Muscle of leg (tissue), 11 donors: Measurements from ENCODE around the gene LIN54. TPM values are rescaled to one million over a fixed set of nuclear protein-coding genes. Genes with fewer than 3 reads are reported as not detected.
A peak's percentile ranks its signal among the peaks of the same experiment; 100 is the strongest.
"Not testable (repeated sequence)": the region's sequence is repeated elsewhere in the genome, so short reads cannot be mapped to it uniquely, and the experiment has no call there.

Source experiments
- DNase-seq: peaks from one replicate; pipeline ENCODE4 v3.0.0; 2013
- H3K27ac ChIP-seq: one replicate; pipeline ENCODE4 v1.5.1; 2013; ENCODE audit warnings: mild to moderate bottlenecking, low read length, control low read depth
- H3K27me3 ChIP-seq: one replicate; pipeline ENCODE4 v1.6.1; 2013; ENCODE audit warnings: low read length; ENCODE audit not compliant: control insufficient read depth, insufficient read depth
- H3K36me3 ChIP-seq: one replicate; pipeline ENCODE4 v1.6.1; 2013; ENCODE audit warnings: low read length; ENCODE audit not compliant: control insufficient read depth, insufficient read depth
- H3K4me1 ChIP-seq: one replicate; pipeline ENCODE4 v1.6.1; 2013; ENCODE audit warnings: low read length; ENCODE audit not compliant: control insufficient read depth, insufficient read depth
- H3K4me3 ChIP-seq: one replicate; pipeline ENCODE4 v1.5.1; 2013; ENCODE audit warnings: low read length, control low read depth
- H3K9me3 ChIP-seq: replicated peaks from 2 replicates; pipeline ENCODE4 v1.6.1; 2013; ENCODE audit warnings: low read depth, low read length; ENCODE audit not compliant: control insufficient read depth
- WGBS: methylation state at CpG from one replicate; pipeline ENCODE4 v1.1.5; 2013; ENCODE audit warnings: missing lambda C conversion rate; ENCODE audit not compliant: insufficient coverage; 5-methylcytosine and 5-hydroxymethylcytosine counted together
- polyA plus RNA-seq, 8 donors: library from polyadenylated mRNA; unstranded; fragments of 120-200 nt; gene quantifications; one replicate each; pipeline versions ENCODE4 v1.2.1 to v1.2.3, GENCODE V29; 2013; ENCODE audit warnings: inconsistent platforms in 1 of 8, low replicate concordance in 1 of 8; ENCODE audit not compliant: insufficient read length in 8 of 8, insufficient read depth in 1 of 8
- total RNA-seq: library from RNA; stranded (reverse); fragments of 120-200 nt; gene quantifications from one replicate; pipeline ENCODE4 v1.2.4, GENCODE V29; 2013

LIN54 gene
- total and polyA plus RNA-seq, 9 donors, result 7.4 to 10.0 (median 8.7) TPM

- Histone ChIP-seq H3K27ac (no peak overlapping the region), H3K4me3 (no peak overlapping the region), H3K27me3 (no peaks in the 10 kb centered on the region), H3K4me1 (no peaks in the 10 kb centered on the region), H3K36me3 (no peaks in the 10 kb centered on the region), H3K9me3 (no peaks in the 10 kb centered on the region)
- WGBS, result no CpG with 5 or more reads among the region's 2 CpGs
- no peak for DNase-seq
Observed at GRCh38 chr4:82989575-82990429, 20.8 kb downstream of the LIN54 start.

DNA sequence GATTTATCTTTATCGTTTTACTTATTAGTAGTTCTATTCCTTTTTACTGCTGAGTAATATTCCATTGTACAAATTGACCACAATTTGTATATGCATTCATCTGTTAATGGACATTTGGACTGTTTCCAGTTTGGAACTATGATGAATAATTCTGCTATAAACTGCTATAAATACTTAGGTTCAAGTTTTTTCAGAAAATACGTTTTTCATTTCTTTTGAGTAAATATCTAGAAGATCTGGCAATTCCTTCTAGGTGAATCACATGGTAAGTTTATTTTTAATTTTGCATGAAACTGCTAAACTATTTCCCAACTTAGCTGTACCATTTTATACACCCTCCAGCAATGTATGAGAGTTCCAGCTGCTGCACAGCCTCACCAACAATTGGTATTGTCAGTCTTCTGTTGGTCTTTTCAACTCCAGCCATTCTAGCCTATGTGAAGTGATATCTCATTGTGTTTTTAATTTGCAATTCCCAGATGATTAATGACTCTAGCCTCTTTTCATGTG is 22.2 kb downstream of the LIN54 start:
- no peak overlapping the region for H3K27ac ChIP-seq
- peaks cover 4% of the 10 kb centered on the region for H3K36me3 ChIP-seq
- H3K4me1 ChIP-seq, result no peaks in the 10 kb centered on the region
- DNase-seq, result no peak
- H3K9me3 ChIP-seq, result no peaks in the 10 kb centered on the region
- no peak overlapping the region for H3K4me3 ChIP-seq
- WGBS, result no CpG with 5 or more reads among the region's 2 CpGs
- H3K27me3 ChIP-seq, result no peaks in the 10 kb centered on the region

DNA sequence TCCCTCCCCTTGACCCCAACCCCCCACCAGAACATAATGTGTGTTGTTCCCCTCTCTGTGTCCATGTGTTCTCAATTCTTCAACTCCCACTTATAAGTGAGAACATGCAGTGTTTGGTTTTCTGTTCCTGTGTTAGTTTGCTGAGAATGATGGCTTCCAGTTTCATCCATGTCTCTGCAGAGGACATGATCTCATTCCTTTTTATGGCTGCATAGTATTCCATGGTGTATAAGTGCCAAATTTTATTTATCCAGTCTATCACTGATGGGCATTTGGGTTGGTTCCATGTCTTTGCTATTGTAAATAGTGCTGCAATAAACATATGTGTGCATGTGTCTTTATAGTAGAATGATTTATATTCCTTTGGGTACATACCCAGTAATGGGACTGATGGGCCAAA is 23.1 kb downstream of the LIN54 start:
- H3K27ac ChIP-seq, H3K27me3 ChIP-seq, H3K4me1 ChIP-seq, H3K36me3 ChIP-seq, DNase-seq, H3K4me3 ChIP-seq, H3K9me3 ChIP-seq: not testable (repeated sequence)

DNA sequence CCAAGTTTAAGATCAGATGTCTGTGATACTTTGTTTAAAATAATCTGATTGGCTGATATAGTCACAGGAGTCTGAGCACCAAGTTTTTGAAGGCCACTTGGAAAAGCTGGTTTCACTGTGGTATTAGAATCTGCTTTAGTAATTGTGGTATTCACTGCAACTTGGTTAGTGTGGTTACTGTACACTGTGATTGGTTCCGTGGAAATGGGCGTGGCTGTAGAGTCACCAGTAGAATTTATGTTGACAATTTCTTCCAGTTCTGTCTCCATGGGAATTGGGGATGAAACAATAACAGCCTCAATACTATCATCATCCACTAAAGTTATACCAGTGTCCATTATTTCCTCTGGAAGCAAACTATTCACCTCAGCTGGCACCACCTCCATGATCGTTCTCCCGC is 26.2 kb downstream of the LIN54 start:
- Histone ChIP-seq H3K27me3 (no peaks in the 10 kb centered on the region), H3K36me3 (peaks cover 7% of the 10 kb centered on the region), H3K27ac (no peak overlapping the region), H3K4me3 (no peak overlapping the region), H3K9me3 (no peaks in the 10 kb centered on the region), H3K4me1 (no peaks in the 10 kb centered on the region)
- no CpG with 5 or more reads among the region's 4 CpGs for WGBS
- peak; percentile 5 for DNase-seq

DNA sequence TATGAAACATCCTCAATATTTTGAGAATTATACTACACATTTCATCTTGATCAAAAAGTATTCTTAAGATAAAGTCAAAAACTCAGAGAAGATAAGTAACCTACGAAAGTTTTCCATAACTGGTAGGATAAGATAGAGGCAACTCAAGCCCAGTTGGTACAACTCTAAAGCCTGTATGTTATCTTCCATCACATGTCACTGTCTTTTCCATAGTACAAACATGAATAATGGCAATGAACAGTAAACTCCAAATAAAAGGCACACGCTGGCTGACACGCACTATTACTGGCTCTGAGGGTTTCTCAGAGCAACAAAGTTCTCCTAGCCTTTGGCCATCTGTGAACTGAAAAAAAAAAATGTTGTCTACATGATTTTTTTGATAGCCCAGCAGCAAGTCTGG is 27.2 kb downstream of the LIN54 start:
- Histone ChIP-seq H3K4me3 (no peak overlapping the region), H3K27ac (no peak overlapping the region), H3K36me3 (peaks cover 7% of the 10 kb centered on the region), H3K4me1 (no peaks in the 10 kb centered on the region), H3K27me3 (no peaks in the 10 kb centered on the region), H3K9me3 (no peaks in the 10 kb centered on the region)
- DNase-seq, result no peak
- WGBS, result no CpG with 5 or more reads among the region's 3 CpGs

DNA sequence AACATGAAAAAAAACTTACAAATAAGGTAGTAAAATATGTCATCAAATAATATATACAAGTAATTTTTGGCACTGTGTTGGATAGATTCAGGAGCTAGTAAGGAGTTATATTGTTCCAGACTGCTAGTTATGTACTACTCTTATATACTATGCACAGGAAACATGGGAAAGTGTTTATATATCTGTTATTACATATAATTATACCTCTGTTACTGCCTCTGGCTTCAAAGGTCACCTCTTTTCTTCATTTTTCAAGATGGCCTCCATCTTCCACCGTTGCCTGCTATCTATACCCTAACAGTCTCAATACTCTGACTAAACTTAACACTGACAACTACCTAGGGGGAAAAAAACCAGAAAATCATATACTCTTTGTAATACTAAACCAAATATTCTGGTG is 29.5 kb downstream of the LIN54 start:
- peaks cover 10% of the 10 kb centered on the region for H3K36me3 ChIP-seq
- no peaks in the 10 kb centered on the region for H3K27me3 ChIP-seq
- no peaks in the 10 kb centered on the region for H3K9me3 ChIP-seq
- no peaks in the 10 kb centered on the region for H3K4me1 ChIP-seq
- no peak overlapping the region for H3K27ac ChIP-seq
- DNase-seq, result no peak
- H3K4me3 ChIP-seq, result no peak overlapping the region
- WGBS, result no CpG with 5 or more reads among the region's 1 CpG

- H3K4me1 ChIP-seq, result no peaks in the 10 kb centered on the region
- H3K36me3 ChIP-seq, result peaks cover 11% of the 10 kb centered on the region
- no peak for DNase-seq
- H3K4me3 ChIP-seq, result no peak overlapping the region
- H3K27me3 ChIP-seq, result no peaks in the 10 kb centered on the region
- H3K9me3 ChIP-seq, result no peaks in the 10 kb centered on the region
- WGBS, result 83% methylated on average over 1 of the region's 2 CpGs
- H3K27ac ChIP-seq, result no peak overlapping the region
Observed at GRCh38 chr4:82975792-82976191, 34.8 kb downstream of the LIN54 start.

- Histone ChIP-seq H3K36me3 (peaks cover 9% of the 10 kb centered on the region), H3K4me3 (no peak overlapping the region), H3K27me3 (no peaks in the 10 kb centered on the region), H3K4me1 (no peaks in the 10 kb centered on the region), H3K27ac (no peak overlapping the region), H3K9me3 (no peaks in the 10 kb centered on the region)
- WGBS, result no CpG with 5 or more reads among the region's 2 CpGs
- no peak for DNase-seq
Observed at GRCh38 chr4:82969414-82969813, 41.2 kb downstream of the LIN54 start.

DNA sequence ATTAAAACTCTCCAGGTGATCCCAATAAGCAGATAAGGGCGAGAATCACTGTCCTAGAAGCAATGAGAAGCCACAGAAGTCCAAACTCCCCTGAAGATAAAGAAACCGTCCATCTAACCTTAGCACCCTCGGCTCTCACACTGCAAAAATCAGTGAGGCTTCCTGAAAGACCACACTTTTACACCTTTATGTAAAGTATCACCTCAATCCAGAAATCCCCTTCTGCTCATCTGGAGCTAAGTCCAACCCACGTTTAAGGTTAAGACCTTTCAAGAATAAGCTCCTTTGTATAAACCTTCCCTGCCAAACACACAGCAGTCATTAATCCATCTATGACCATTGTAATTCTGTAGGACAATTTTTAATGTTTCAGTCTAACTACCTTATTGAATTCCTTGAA is 41.7 kb downstream of the LIN54 start:
- Histone ChIP-seq H3K4me3 (no peak overlapping the region), H3K27ac (no peak overlapping the region), H3K4me1 (no peaks in the 10 kb centered on the region), H3K27me3 (no peaks in the 10 kb centered on the region), H3K9me3 (no peaks in the 10 kb centered on the region), H3K36me3 (peaks cover 9% of the 10 kb centered on the region)
- no peak for DNase-seq
- WGBS, result 100% methylated on average over 2 of the region's 4 CpGs

DNA sequence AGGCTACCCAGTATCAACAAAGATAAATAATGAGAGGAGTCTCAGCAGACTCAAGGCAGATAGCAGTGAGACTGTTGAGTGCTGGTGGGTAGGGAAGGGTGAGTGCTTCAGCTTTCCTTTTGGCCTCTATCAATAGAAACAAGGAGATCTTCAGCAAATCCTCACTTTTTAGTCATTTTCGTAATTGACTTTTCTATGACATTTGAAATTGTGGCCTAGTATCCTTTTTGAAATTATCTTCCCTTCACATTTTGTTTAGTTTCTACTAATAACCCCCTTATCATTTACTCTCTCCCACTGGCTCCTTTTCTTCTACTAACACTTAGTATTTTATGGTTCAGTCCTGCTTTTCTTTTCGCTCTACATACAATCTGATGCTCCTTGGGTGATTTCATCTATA is 44.9 kb downstream of the LIN54 start:
- H3K27me3 ChIP-seq, result no peaks in the 10 kb centered on the region
- DNase-seq, result no peak
- WGBS, result no CpG with 5 or more reads among the region's 2 CpGs
- no peaks in the 10 kb centered on the region for H3K4me1 ChIP-seq
- H3K27ac ChIP-seq, result no peak overlapping the region
- H3K4me3 ChIP-seq, result no peak overlapping the region
- H3K36me3 ChIP-seq, result peaks cover 10% of the 10 kb centered on the region
- no peaks in the 10 kb centered on the region for H3K9me3 ChIP-seq
